Ishikawa (cell line): ENCODE data around the gene TLE3.

Experiments
- CEBPB ChIP-seq: IDR thresholded peaks from 2 replicates; pipeline ENCODE4 v1.6.1; 2012
- CREB1 ChIP-seq: IDR thresholded peaks from 2 replicates; pipeline ENCODE4 v1.6.1; 2012; ENCODE audit warnings: low read depth
- EGR1 ChIP-seq: IDR thresholded peaks from 2 replicates; pipeline ENCODE4 v1.6.1; 2012
- EP300 ChIP-seq: IDR thresholded peaks from 2 replicates; pipeline ENCODE4 v1.6.1; 2012; ENCODE audit warnings: borderline replicate concordance
- FOXM1 ChIP-seq: IDR thresholded peaks from 2 replicates; pipeline ENCODE4 v1.6.1; 2012; ENCODE audit warnings: low read depth, borderline replicate concordance
- MAX ChIP-seq: IDR thresholded peaks from 2 replicates; pipeline ENCODE4 v1.6.1; 2012
- NFIC ChIP-seq: IDR thresholded peaks from 2 replicates; pipeline ENCODE4 v1.6.1; 2012
- RAD21 ChIP-seq: IDR thresholded peaks from 2 replicates; pipeline ENCODE4 v1.6.1; 2012; ENCODE audit warnings: low read depth
- REST ChIP-seq: IDR thresholded peaks from 2 replicates; pipeline ENCODE4 v1.6.1; 2012; ENCODE audit warnings: low read depth, mild to moderate bottlenecking
- TAF1 ChIP-seq: IDR thresholded peaks from 2 replicates; pipeline ENCODE4 v1.6.1; 2012; ENCODE audit warnings: low read depth, mild to moderate bottlenecking
- TCF12 ChIP-seq: IDR thresholded peaks from 2 replicates; pipeline ENCODE4 v1.6.1; 2012; ENCODE audit warnings: low read depth
- TEAD4 ChIP-seq: IDR thresholded peaks from 2 replicates; pipeline ENCODE4 v1.6.1; 2012
- USF1 ChIP-seq: IDR thresholded peaks from 2 replicates; pipeline ENCODE4 v1.6.1; 2012
- YY1 ChIP-seq: IDR thresholded peaks from 2 replicates; pipeline ENCODE4 v1.6.1; 2012; ENCODE audit warnings: low read depth
- ZBTB7A ChIP-seq: IDR thresholded peaks from 2 replicates; pipeline ENCODE4 v1.6.1; 2012; ENCODE audit warnings: low read depth

The TLE3 gene

DNA sequence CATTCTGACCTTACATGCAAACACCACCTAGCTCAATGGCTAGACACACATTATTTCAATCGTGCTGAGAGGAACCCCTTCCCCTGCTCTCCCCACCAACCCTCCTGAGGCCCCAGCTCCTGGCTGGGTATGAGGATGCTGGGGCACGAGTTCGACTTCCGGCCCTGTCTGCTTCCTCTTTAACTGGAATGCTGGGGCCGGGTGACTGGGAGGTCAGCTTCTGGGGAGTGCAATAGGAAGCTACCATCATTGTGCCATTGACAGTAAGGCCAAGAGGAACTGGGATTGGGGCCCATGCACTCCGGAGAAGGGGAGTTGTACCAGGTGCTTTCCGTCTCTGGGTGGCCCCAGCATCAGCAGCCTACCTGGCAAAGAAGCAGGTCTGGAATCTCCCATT is 15.6 kb upstream of the TLE3 start:
- TF ChIP-seq CREB1 (no peak), ZBTB7A (no peak), YY1 (no peak), TCF12 (no peak)

DNA sequence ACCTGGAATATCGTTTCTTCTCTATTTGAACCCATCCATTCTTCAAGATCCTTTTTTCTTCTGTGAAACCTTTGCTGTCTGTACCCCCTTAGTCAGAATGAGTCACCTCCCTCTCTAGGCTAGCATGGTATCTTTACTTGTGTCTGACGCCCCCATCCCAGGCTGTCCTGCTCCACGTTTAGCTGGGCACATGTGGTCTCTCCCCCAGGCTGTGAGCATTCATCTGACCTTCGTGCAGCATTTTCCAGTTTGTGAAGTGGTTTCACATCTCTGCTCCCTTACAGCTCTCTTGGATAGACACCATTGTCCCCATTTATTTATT is 14.3 kb upstream of the TLE3 start:
- no peak for TF ChIP-seq FOXM1
- TF ChIP-seq TAF1, result no peak
- TF ChIP-seq CREB1, result no peak
- TF ChIP-seq TCF12, result no peak
- no peak for TF ChIP-seq USF1
- TF ChIP-seq EP300, result no peak
- TF ChIP-seq YY1, result no peak
- TF ChIP-seq CEBPB, result no peak
- TF ChIP-seq EGR1, result no peak
- TF ChIP-seq RAD21, result no peak
- TF ChIP-seq NFIC, result no peak
- TF ChIP-seq MAX, result no peak
- TF ChIP-seq TEAD4, result no peak
- no peak for TF ChIP-seq ZBTB7A
- no peak for TF ChIP-seq REST

GRCh38 chr15:70111203-70112073 is 13.7 kb upstream of the TLE3 start:
- peak; percentile 72; the same call in 1 of the 2 replicates for TF ChIP-seq YY1
- no peak for TF ChIP-seq REST
- TF ChIP-seq TCF12, result peak; percentile 73
- no peak; the same call in 1 of the 2 replicates for TF ChIP-seq CEBPB
- TF ChIP-seq NFIC, result peak; percentile 38; the same call in 1 of the 2 replicates
- no peak for TF ChIP-seq CREB1
- TF ChIP-seq ZBTB7A, result peak; percentile 58; the same call in 1 of the 2 replicates
- peak; percentile 32; the same call in 1 of the 2 replicates for TF ChIP-seq EP300
- peak; percentile 53; the same call in 1 of the 2 replicates for TF ChIP-seq TEAD4
- TF ChIP-seq EGR1, result no peak
- TF ChIP-seq MAX, result peak; percentile 63
- TF ChIP-seq RAD21, result peak; percentile 24; the same call in 1 of the 2 replicates
- TF ChIP-seq TAF1, result no peak
- TF ChIP-seq USF1, result 0 out of 2 replicates have a peak, but pooled peaks have one; percentile 8
- TF ChIP-seq FOXM1, result no peak

DNA sequence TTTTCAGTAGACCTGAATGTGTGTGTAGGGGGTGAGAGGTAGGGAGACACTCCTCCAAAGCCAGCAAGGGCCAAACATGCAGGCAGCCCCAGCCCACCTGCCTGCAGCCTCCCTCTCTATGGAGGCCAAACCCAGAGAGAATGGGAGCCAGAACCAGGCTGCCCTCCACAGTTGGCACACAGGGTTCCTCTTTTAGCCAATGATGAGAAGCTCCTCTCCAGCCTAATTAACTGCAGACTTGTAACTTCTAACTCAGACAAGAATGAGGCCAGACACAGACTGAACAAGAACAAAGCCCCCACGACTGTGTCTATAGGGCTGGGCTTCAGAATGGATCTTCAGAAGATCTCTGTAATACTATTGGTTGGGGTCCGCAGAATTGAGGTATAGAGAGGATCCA is 12.3 kb upstream of the TLE3 start:
- TF ChIP-seq REST (no peak), RAD21 (no peak), EP300 (no peak), MAX (no peak)
